Measurements from ENCODE around the gene WNT4. TPM values are rescaled to one million over a fixed set of nuclear protein-coding genes. Genes with fewer than 3 reads are reported as not detected.

WNT4 gene
- total and polyA plus RNA-seq, 10 of the 15 experiments (the other 5 are each of a cell fraction or from before 2014, with no cell fraction given) = 0.01 TPM; not detected in 9

GRCh38 chr1:22179197-22179803 lies 36.4 kb upstream of the WNT4 start:
- no peak for ATAC-seq
- Histone ChIP-seq H2AFZ (ENCODE audit: control insufficient read depth, low read depth, low read length) (no peak overlapping the region), H3K4me2 (ENCODE audit: control insufficient read depth, insufficient read depth) (no peak overlapping the region), H3K9ac (ENCODE audit: control insufficient read depth, insufficient read depth, low read length) (no peak overlapping the region), H3K27ac (ENCODE audit: control insufficient read depth, insufficient read depth) (no peak overlapping the region), H3K4me3 (no peak overlapping the region), H3K27me3 (replicated peaks in 1 of 2; ENCODE audit: control insufficient read depth in 2 of 2, insufficient read depth in 2 of 2, low read length in 1 of 2) (no peaks in the 10 kb centered on the region), H3K4me1 (ENCODE audit: control insufficient read depth, insufficient read depth, low read length) (peaks cover 36% of the 10 kb centered on the region), H3K36me3 (ENCODE audit: control insufficient read depth in 2 of 2, insufficient read depth in 2 of 2, low read length in 1 of 2) (no peaks in the 10 kb centered on the region), H4K20me1 (ENCODE audit: control insufficient read depth, insufficient read depth) (no peaks in the 10 kb centered on the region), H3K79me2 (ENCODE audit: control insufficient read depth, insufficient read depth, low read length) (no peaks in the 10 kb centered on the region), H3K9me3 (replicated peaks; ENCODE audit: control insufficient read depth, insufficient read depth, low read length) (no peaks in the 10 kb centered on the region; the same call in 2 of the 3 replicates)
- in situ Hi-C loops (cut with MboI) (no loop called here), intact Hi-C loops (cut with micrococcal nuclease; ENCODE audit: unreplicated experiment) (no loop called here)
- ChIA-PET SMC1A (ENCODE audit: uncharacterized antibody, unreplicated experiment) (no interaction called here), RAD21 (ENCODE audit: unreplicated experiment) (no interaction called here), CTCF (no interaction called here), POLR2A (no interaction called here)
- no peak for FAIRE-seq
- 68% methylated on average over 2 of the region's 2 CpGs for WGBS (ENCODE audit: insufficient coverage, insufficient replicate concordance, low lambda C conversion rate, missing lambda C conversion rate)
- BruUV-seq (replicated peaks) = no TSS peak
- no peak for DNase-seq (ENCODE audit: low read depth, low spot score)
- TF ChIP-seq SP1 (IDR thresholded peaks at IDR 0.05; ENCODE audit: low read depth, low read length) = no peak
- TF ChIP-seq POLR2AphosphoS2 (IDR thresholded peaks at IDR 0.05; ENCODE audit: low read depth, low read length) = no peak
- no peak for TF ChIP-seq EP300 (IDR thresholded peaks at IDR 0.05; ENCODE audit: borderline replicate concordance in 1 of 2, control insufficient read depth in 1 of 2, low read depth in 2 of 2, low read length in 2 of 2)
- TF ChIP-seq SRF (IDR thresholded peaks at IDR 0.05; ENCODE audit: low read depth in 2 of 2, low read length in 2 of 2) = no peak
- no peak for TF ChIP-seq CHD2 (IDR thresholded peaks at IDR 0.05; ENCODE audit: borderline replicate concordance, low read depth, low read length)
- TF ChIP-seq HDAC6 (IDR thresholded peaks at IDR 0.05; ENCODE audit: unreplicated experiment) = no peak
- TF ChIP-seq ASH2L (IDR thresholded peaks at IDR 0.05; ENCODE audit: borderline replicate concordance, low read depth) = no peak
